DND-41 (cell line): ENCODE measurements around the gene SLC5A8.

ENCODE experiments used
- ATAC-seq: fragments of 200-7000 bp; cut with Tn5 transposase; 3 replicates; pipeline ENCODE4 v1.9.1; 2021; ENCODE audit warnings: low read depth; ENCODE audit not compliant: insufficient read depth
- DNase-seq: peaks from one replicate; pipeline ENCODE4 v3.0.0-alpha.2; 2020
- H2AFZ ChIP-seq: 2 replicates; pipeline ENCODE4 v1.6.0; 2012; ENCODE audit warnings: low read depth, low read length
- H3K27ac ChIP-seq: 2 replicates; pipeline ENCODE4 v1.5.1; 2012; ENCODE audit warnings: low read length, inconsistent platforms
- H3K27me3 ChIP-seq: fragments of 200-600 bp; sonication (generic); 2 replicates; pipeline ENCODE4 v1.6.0; 2012; ENCODE audit warnings: low read length, mild to moderate bottlenecking, inconsistent platforms; ENCODE audit not compliant: insufficient read depth, poor library complexity
- H3K36me3 ChIP-seq: 2 replicates; pipeline ENCODE4 v1.5.1; 2012; ENCODE audit warnings: low read length, inconsistent platforms; ENCODE audit not compliant: insufficient read depth
- H3K4me1 ChIP-seq: 2 replicates; pipeline ENCODE4 v1.5.1; 2012; ENCODE audit warnings: mild to moderate bottlenecking, low read length; ENCODE audit not compliant: insufficient read depth
- H3K4me2 ChIP-seq: 2 replicates; pipeline ENCODE4 v1.6.0; 2012; ENCODE audit warnings: mild to moderate bottlenecking, moderate library complexity, low read length, inconsistent platforms; ENCODE audit not compliant: insufficient read depth
- H3K4me3 ChIP-seq, 2 experiments: fragments of 200-600 bp in 1 of 2; shearing (Covaris generic) in 1 of 2; 2 replicates each; pipeline ENCODE4 v1.5.1; 2012 to 2016; ENCODE audit warnings: inconsistent platforms in 2 of 2, low read length in 2 of 2, mild to moderate bottlenecking in 2 of 2, low read depth in 1 of 2, moderate library complexity in 1 of 2
- H3K79me2 ChIP-seq: 2 replicates; pipeline ENCODE4 v1.6.0; 2012; ENCODE audit warnings: low read length, inconsistent platforms; ENCODE audit not compliant: insufficient read depth
- H3K9ac ChIP-seq: 2 replicates; pipeline ENCODE4 v1.6.0; 2012; ENCODE audit warnings: low read depth, mild to moderate bottlenecking, inconsistent platforms, low read length, moderate library complexity
- H3K9me3 ChIP-seq: 2 replicates; pipeline ENCODE4 v1.5.1; 2012; ENCODE audit warnings: low read length, moderate library complexity, mild to moderate bottlenecking, inconsistent platforms; ENCODE audit not compliant: insufficient read depth, severe bottlenecking
- H4K20me1 ChIP-seq: 2 replicates; pipeline ENCODE4 v1.6.0; 2012; ENCODE audit warnings: low read length; ENCODE audit not compliant: insufficient read depth
- EZH2 ChIP-seq: IDR thresholded peaks from 3 replicates; pipeline ENCODE4 v1.6.1; 2012; ENCODE audit warnings: borderline replicate concordance, low read depth, mild to moderate bottlenecking, moderate library complexity, low read length, inconsistent platforms; ENCODE audit not compliant: severe bottlenecking
- TF ChIP-seq, protein P1 (sequence below): IDR thresholded peaks from 2 replicates; pipeline ENCODE4 v1.5.1; 2012; ENCODE audit warnings: borderline replicate concordance, low read length, moderate library complexity, mild to moderate bottlenecking; ENCODE audit not compliant: poor library complexity, severe bottlenecking; ENCODE audit errors: extremely low read depth

Gene SLC5A8

GRCh38 chr12:101174541-101174940, 35.5 kb downstream of the SLC5A8 start:
- H4K20me1 ChIP-seq = no peaks in the 10 kb centered on the region
- TF ChIP-seq, protein P1, sequence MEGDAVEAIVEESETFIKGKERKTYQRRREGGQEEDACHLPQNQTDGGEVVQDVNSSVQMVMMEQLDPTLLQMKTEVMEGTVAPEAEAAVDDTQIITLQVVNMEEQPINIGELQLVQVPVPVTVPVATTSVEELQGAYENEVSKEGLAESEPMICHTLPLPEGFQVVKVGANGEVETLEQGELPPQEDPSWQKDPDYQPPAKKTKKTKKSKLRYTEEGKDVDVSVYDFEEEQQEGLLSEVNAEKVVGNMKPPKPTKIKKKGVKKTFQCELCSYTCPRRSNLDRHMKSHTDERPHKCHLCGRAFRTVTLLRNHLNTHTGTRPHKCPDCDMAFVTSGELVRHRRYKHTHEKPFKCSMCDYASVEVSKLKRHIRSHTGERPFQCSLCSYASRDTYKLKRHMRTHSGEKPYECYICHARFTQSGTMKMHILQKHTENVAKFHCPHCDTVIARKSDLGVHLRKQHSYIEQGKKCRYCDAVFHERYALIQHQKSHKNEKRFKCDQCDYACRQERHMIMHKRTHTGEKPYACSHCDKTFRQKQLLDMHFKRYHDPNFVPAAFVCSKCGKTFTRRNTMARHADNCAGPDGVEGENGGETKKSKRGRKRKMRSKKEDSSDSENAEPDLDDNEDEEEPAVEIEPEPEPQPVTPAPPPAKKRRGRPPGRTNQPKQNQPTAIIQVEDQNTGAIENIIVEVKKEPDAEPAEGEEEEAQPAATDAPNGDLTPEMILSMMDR = no peak
- TF ChIP-seq EZH2 = no peak
- H3K9me3 ChIP-seq = no peaks in the 10 kb centered on the region
- H3K79me2 ChIP-seq = no peaks in the 10 kb centered on the region
- H3K27ac ChIP-seq = no peak overlapping the region
- H3K9ac ChIP-seq = no peak overlapping the region
- no peaks in the 10 kb centered on the region for H3K4me1 ChIP-seq
- ATAC-seq (no peak), DNase-seq (no peak)
- H3K4me3 ChIP-seq = no peak overlapping the region
- no peak overlapping the region for H2AFZ ChIP-seq
- H3K27me3 ChIP-seq = no peaks in the 10 kb centered on the region
- no peak overlapping the region for H3K4me2 ChIP-seq
- no peaks in the 10 kb centered on the region for H3K36me3 ChIP-seq

DNA sequence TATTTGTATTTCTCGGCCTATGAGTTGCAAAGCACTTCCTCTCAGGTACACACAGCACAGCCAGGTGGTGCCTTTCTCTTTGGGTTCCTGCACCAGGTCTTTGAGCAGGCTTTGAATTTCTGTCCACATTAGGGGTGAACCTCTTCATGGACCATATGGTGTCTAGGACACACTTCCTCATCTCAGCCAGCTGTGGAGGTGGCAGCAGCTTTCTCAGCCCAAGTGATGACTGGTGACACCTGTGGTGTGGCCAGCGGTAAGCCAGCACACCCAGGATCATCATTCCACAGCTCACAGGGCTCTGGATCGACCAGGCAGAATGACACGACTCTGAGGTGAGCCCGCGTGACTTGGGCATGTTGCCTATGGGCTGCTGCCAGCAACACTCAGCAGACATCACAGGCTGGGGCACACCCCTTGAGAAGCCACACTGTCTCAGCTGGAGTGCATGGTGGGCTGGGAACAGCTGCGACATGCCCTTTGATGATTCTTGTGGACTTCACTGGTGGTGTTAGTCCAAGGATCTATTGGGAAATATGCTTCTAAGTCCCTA, 36.8 kb downstream of the SLC5A8 start:
- Histone ChIP-seq H3K9ac (no peak overlapping the region), H3K79me2 (no peaks in the 10 kb centered on the region), H3K9me3 (no peaks in the 10 kb centered on the region), H3K4me1 (no peaks in the 10 kb centered on the region), H3K36me3 (no peaks in the 10 kb centered on the region), H4K20me1 (no peaks in the 10 kb centered on the region), H3K4me3 (no peak overlapping the region), H3K27me3 (no peaks in the 10 kb centered on the region), H2AFZ (no peak overlapping the region), H3K4me2 (no peak overlapping the region), H3K27ac (no peak overlapping the region)
- no peak for TF ChIP-seq EZH2
- TF ChIP-seq, protein P1 = no peak
- ATAC-seq (no peak), DNase-seq (no peak)

DNA sequence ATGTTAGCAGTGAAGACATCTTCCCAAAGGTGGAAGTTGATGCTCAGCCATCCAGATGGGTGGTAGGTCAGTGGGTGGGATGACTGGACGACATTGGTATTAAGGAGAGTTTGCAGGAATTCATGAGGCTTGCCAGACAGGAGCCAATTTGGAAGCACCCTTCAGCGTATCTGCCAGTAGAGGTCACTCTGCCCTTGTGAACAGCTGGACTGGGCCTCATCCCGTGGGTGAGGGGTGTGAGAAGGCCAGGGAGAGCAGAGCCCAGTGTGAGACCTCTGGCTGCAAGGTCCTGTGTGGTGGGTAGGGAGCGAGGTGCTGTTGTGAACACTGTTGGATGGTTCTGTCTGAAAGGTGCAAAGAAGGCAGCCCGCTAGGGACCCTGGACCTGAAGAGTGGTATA, 37.7 kb downstream of the SLC5A8 start:
- Histone ChIP-seq H3K4me1 (no peaks in the 10 kb centered on the region), H3K4me3 (no peak overlapping the region), H4K20me1 (no peaks in the 10 kb centered on the region), H2AFZ (no peak overlapping the region), H3K9ac (no peak overlapping the region), H3K36me3 (no peaks in the 10 kb centered on the region), H3K9me3 (no peaks in the 10 kb centered on the region), H3K79me2 (no peaks in the 10 kb centered on the region), H3K4me2 (no peak overlapping the region), H3K27me3 (no peaks in the 10 kb centered on the region), H3K27ac (no peak overlapping the region)
- DNase-seq (no peak), ATAC-seq (no peak)
- TF ChIP-seq, protein P1 = no peak
- no peak for TF ChIP-seq EZH2

DNA sequence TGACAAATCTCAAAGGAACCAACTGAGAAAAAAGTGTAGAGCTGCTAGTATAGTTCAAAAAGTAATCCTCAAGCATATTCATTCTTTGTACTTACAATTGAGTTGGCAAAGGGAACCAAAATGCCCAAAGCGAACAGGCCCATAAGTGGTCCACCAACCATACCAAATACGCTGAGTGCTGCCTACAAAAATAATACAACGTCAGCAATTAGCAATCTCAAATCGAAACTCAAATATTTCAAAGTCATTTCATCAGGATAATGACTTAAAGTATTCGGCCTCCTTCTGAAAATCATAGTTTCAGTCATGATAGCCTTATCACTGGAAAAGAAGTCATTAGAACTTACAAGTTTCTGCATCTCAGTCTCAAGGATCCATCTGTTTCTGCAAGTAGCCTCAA, 42.0 kb downstream of the SLC5A8 start:
- DNase-seq (no peak), ATAC-seq (no peak)
- Histone ChIP-seq H3K4me1 (no peaks in the 10 kb centered on the region), H4K20me1 (no peaks in the 10 kb centered on the region), H3K27me3 (no peaks in the 10 kb centered on the region), H3K36me3 (no peaks in the 10 kb centered on the region), H3K4me3 (no peak overlapping the region), H2AFZ (no peak overlapping the region), H3K9me3 (no peaks in the 10 kb centered on the region), H3K27ac (no peak overlapping the region), H3K9ac (no peak overlapping the region), H3K4me2 (no peak overlapping the region), H3K79me2 (no peaks in the 10 kb centered on the region)
- TF ChIP-seq EZH2 = no peak
- TF ChIP-seq, protein P1 = no peak
